Endodermal cell (in vitro differentiated cells): ENCODE data around the gene USP31. TPM values are rescaled to one million over a fixed set of nuclear protein-coding genes. Genes with fewer than 3 reads are reported as not detected.

Experiments used
- DNase-seq: peaks from one replicate; pipeline ENCODE4 v3.0.0-alpha.2; 2017
- H3K27ac ChIP-seq: 2 replicates; pipeline ENCODE4 v1.5.1; 2013; ENCODE audit warnings: mild to moderate bottlenecking, low read depth, low read length, moderate library complexity
- H3K27me3 ChIP-seq: 2 replicates; pipeline ENCODE4 v1.6.1; 2013; ENCODE audit warnings: mild to moderate bottlenecking, low read length, moderate library complexity; ENCODE audit not compliant: insufficient read depth, control insufficient read depth, poor library complexity, severe bottlenecking
- H3K36me3 ChIP-seq: 2 replicates; pipeline ENCODE4 v1.7.0; 2013; ENCODE audit warnings: mild to moderate bottlenecking, low read length, moderate library complexity; ENCODE audit not compliant: control insufficient read depth, insufficient read depth
- H3K4me1 ChIP-seq: one replicate; pipeline ENCODE4 v1.7.0; 2013; ENCODE audit warnings: low read length; ENCODE audit not compliant: control insufficient read depth, insufficient read depth
- H3K4me3 ChIP-seq: 2 replicates; pipeline ENCODE4 v1.5.1; 2013; ENCODE audit warnings: mild to moderate bottlenecking, low read length, moderate library complexity
- H3K9ac ChIP-seq: 2 replicates; pipeline ENCODE4 v1.6.1; 2013; ENCODE audit warnings: mild to moderate bottlenecking, low read length, moderate library complexity; ENCODE audit not compliant: poor library complexity, severe bottlenecking; ENCODE audit errors: extremely low read depth
- H3K9me3 ChIP-seq: 2 replicates; pipeline ENCODE4 v1.6.1; 2013; ENCODE audit warnings: mild to moderate bottlenecking, low read length, moderate library complexity; ENCODE audit not compliant: control insufficient read depth
- H3K27ac Mint-ChIP-seq: 2 replicates; pipeline ENCODE4 v1.8.0; 2020; ENCODE audit warnings: mixed read lengths
- H3K27me3 Mint-ChIP-seq: 2 replicates; pipeline ENCODE4 v1.8.0; 2021; ENCODE audit warnings: mild to moderate bottlenecking, mixed read lengths; ENCODE audit not compliant: insufficient read depth
- H3K36me3 Mint-ChIP-seq: 2 replicates; pipeline ENCODE4 v1.8.0; 2020; ENCODE audit warnings: low read depth, mixed read lengths
- H3K4me1 Mint-ChIP-seq: 2 replicates; pipeline ENCODE4 v1.8.0; 2020; ENCODE audit warnings: mixed read lengths
- H3K4me3 Mint-ChIP-seq: 2 replicates; pipeline ENCODE4 v1.8.0; 2020; ENCODE audit warnings: mild to moderate bottlenecking, moderate library complexity, mixed read lengths
- H3K9me3 Mint-ChIP-seq: 2 replicates; pipeline ENCODE4 v1.8.0; 2020; ENCODE audit warnings: mild to moderate bottlenecking, mixed read lengths
- CTCF ChIP-seq: fragments of 200-600 bp; sonication (generic); conservative IDR thresholded peaks from 2 replicates; pipeline ENCODE4 v1.5.0; 2021; ENCODE audit warnings: antibody characterized with exemption, mild to moderate bottlenecking
- WGBS, 2 experiments: methylation state at CpG; one replicate each; pipeline versions ENCODE4 v1.1.5 to v1.1.7; 2013; ENCODE audit warnings: missing lambda C conversion rate in 2 of 2, mixed read lengths in 1 of 2; ENCODE audit not compliant: insufficient coverage in 1 of 2, insufficient read length in 1 of 2; 5-methylcytosine and 5-hydroxymethylcytosine counted together
- total RNA-seq, 2 donors: library from RNA; stranded (reverse); fragmentation: NEBNext Ultra II Directional in 1 of 2; extraction: Animal tissue kit (Norgen Biotek cat#: 25700) in 1 of 2; gene quantifications; 2 replicates in 1 of 2; 3 replicates in 1 of 2; pipeline ENCODE4 v1.2.1, GENCODE V29; 2021

Gene USP31
- total RNA-seq, 2 donors from 2014 or later, result 19.9 to 22.1 TPM

DNA sequence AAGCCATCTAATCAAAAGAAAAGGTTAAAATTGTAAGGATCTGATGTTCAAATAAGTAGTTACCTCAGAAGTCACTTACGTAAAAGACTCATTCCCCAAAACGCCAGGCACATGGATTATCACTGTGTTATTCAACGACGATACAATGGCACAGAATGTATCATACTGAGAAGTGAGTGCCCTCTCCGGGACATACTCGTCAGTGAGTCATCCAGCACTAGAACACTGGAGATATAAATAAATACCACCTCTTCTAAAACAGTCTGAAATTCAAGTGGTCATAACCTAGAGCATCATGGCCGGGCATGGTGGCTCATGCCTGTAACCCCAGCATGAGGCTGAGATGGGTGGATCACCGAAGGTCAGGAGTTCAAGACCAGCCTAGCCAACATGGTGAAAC lies 24.9 kb downstream of the USP31 start:
- Histone ChIP-seq H3K4me3 (no peak overlapping the region), H3K9ac (no peak overlapping the region), H3K9me3 (peaks cover 7% of the 10 kb centered on the region), H3K36me3 (no peaks in the 10 kb centered on the region), H3K4me1 (no peaks in the 10 kb centered on the region), H3K27ac (no peak overlapping the region), H3K27me3 (no peaks in the 10 kb centered on the region)
- H3K27ac Mint-ChIP-seq, result no peak overlapping the region
- no peak for TF ChIP-seq CTCF
- peaks cover 2% of the 10 kb centered on the region for H3K9me3 Mint-ChIP-seq
- DNase-seq, result no peak
- H3K4me3 Mint-ChIP-seq, result no peak overlapping the region
- no peaks in the 10 kb centered on the region for H3K36me3 Mint-ChIP-seq
- WGBS, 2 experiments, result 90 to 93% methylated on average over 7 to 8 of the region's 8 CpGs
- peaks cover 27% of the 10 kb centered on the region for H3K4me1 Mint-ChIP-seq
- no peaks in the 10 kb centered on the region for H3K27me3 Mint-ChIP-seq

DNA sequence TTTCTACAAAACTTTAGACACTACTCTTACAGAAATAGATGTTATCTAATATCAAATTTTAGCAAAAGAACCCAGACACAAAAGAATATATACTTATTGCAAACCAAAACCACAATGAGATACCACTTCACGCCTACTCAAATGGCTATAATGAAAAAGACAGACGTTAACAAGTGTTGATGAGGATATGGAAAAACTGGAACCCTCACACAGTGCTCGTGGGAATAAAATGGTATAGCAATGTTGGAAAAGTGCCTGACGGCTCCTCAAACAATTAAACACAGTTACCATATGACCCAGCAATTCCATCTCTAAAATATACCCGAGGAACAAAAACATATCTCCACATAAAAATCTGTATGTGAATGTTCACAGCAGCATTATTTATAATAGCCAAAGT lies 27.1 kb downstream of the USP31 start:
- DNase-seq, result no peak
- no peak for TF ChIP-seq CTCF

GRCh38 chr16:23121024-23121423 lies 28.2 kb downstream of the USP31 start:
- Histone ChIP-seq H3K4me3 (no peak overlapping the region), H3K9ac (no peak overlapping the region), H3K27ac (no peak overlapping the region), H3K36me3 (no peaks in the 10 kb centered on the region), H3K9me3 (peaks cover 7% of the 10 kb centered on the region), H3K27me3 (no peaks in the 10 kb centered on the region), H3K4me1 (no peaks in the 10 kb centered on the region)
- Mint-ChIP-seq H3K27ac (no peak overlapping the region), H3K36me3 (no peaks in the 10 kb centered on the region), H3K27me3 (no peaks in the 10 kb centered on the region), H3K4me3 (no peak overlapping the region), H3K4me1 (peaks cover 32% of the 10 kb centered on the region), H3K9me3 (peaks cover 2% of the 10 kb centered on the region)
- DNase-seq, result peak; percentile 58
- 83 to 86% methylated on average over 2 to 3 of the region's 3 CpGs for WGBS, 2 experiments
- no peak for TF ChIP-seq CTCF

More for the DNA sequence above, 27.1 kb downstream of the USP31 start:
- Mint-ChIP-seq H3K4me3 (no peak overlapping the region), H3K4me1 (peaks cover 27% of the 10 kb centered on the region), H3K27ac (no peak overlapping the region), H3K9me3 (peaks cover 2% of the 10 kb centered on the region), H3K27me3 (no peaks in the 10 kb centered on the region), H3K36me3 (no peaks in the 10 kb centered on the region)
- Histone ChIP-seq H3K9ac (no peak overlapping the region), H3K4me1 (no peaks in the 10 kb centered on the region), H3K4me3 (no peak overlapping the region), H3K9me3 (peaks cover 7% of the 10 kb centered on the region), H3K36me3 (no peaks in the 10 kb centered on the region), H3K27me3 (no peaks in the 10 kb centered on the region), H3K27ac (no peak overlapping the region)
- 79 to 80% methylated on average over 1 to 5 of the region's 5 CpGs for WGBS, 2 experiments
